ENCODE results near the gene BMP7.

Gene BMP7

GRCh38 chr20:57139342-57140093 lies 126.9 kb downstream of the BMP7 start:
- DNase-seq, result no peak

DNA sequence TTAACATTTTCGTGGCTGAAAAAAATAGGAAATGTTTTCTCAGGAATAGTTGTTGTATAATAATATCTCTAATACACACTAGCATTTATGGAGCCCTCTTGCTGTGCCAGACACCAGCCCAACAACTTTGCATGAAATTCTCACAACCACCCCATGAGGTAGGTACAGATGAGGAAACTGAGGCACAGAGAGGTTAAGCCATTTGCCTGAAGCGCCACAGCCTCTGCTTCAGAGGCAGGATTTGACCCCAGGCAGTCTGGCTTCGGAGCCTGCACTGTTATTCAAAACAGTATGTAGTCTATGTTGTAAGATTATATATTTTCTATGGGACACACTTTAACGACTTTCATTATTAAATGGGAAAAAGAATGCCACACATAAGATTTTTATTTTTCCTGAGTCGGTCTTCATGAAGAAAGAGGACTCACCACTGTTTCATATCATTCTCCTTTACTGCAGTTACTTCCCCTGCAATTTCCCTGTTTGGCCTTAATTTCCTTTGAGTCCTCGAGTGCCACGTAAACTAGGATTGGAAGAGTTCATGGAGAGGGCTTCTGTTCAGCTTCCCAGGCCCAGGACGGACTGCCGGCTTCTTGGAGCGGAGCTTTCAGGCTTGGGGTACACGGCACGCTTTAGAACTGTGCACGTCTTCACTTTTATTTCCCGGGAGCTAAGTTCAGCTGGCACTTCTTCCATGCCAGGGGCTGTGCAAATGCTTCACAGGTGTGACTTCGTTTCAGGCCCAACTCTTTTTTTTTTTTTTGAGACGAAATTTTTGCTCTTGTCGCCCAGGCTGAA lies 128.0 kb downstream of the BMP7 start:
- no peak for DNase-seq

DNA sequence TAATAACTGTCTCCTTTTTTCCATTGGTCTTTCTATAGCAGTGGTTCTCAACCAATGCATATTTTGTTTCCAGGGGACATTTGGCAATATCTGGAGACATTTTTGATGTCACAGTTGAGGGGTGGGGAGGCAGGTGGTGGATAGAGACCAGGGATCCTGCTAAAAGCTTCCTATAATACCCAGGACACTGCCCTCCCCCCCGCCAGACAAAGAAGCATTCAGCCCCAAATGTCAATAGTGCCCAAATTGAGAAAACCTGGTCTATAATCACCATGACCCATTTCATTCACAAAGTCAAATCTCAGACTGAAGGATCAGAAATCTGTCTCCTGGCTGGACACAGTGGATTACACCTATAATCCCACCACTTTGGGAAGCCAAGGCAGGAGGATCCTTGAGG lies 128.8 kb downstream of the BMP7 start:
- no peak for DNase-seq

DNA sequence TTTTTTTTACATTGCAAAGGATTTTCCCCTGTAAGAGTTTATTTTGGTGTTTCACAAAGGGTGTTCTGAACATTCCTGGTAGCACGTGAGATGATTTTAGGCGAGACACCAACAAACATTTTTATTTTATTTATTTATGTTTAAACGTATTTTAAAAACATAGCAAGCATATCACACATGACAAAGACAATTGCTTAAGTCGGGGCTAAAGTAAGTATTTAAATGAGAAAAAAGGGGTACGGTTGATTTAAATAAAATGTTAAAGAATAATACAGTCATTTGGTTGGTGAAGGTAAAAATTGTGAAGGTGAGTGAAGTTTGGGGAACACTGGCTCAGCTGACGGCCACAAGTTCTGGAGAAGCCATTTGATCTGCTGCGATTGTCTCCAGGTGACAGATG lies 129.7 kb downstream of the BMP7 start:
- no peak for DNase-seq

DNA sequence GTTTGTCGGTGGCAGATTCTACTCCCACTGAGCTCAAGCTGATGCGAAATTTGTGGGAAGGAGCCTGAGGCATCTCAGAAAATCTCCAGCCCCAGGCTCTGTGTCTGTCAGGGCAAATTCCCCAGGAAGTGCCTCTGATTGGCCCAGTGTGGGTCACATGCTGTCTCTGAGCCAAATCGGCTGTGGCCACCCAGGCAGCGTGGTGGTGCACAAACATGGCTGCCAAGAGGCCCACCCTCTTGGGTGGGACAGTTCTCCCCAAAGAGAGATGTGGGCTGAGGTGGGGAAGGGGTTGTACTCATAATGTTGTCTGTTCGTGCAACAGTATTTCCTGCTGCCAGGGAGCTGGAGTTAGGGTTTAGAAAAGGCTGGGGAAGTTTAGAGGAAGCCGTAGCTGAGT lies 130.6 kb downstream of the BMP7 start:
- no peak for DNase-seq

GRCh38 chr20:57134804-57135203 lies 131.6 kb downstream of the BMP7 start:
- no peak for DNase-seq

DNA sequence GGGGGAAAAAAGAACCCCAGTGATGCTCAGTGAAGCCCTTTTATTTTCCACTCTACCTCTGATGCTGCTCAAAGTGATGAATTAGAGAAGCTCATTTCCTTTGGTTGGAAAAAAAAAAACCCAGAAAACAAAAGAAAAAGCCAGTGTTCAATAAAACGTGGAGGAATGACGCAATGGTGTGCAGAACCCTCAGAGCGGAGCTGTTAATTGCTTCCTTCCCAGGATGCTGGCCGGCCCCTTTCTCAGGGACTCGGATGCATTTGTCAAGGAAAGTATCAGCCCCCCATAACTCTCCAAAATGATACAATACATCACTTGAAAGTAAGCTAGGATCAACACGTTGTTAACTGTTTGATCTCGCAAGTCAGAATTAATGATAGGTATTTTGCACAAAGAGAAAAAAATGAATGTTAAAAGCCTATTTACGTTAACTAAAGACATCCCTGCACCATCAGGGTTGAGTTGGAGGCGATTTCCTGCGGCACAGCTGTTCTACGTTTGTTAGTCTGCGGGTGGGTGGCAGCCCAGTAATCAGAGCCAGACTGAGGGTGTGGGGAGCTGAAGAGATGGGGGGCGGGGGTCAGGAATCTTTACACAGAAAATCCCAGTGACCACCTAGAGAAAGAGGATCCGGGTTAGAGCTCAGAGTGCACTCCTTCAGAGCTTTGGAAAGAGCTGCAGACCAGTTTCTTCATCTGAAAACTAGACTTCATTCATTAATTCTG lies 132.4 kb downstream of the BMP7 start:
- no peak for DNase-seq

DNA sequence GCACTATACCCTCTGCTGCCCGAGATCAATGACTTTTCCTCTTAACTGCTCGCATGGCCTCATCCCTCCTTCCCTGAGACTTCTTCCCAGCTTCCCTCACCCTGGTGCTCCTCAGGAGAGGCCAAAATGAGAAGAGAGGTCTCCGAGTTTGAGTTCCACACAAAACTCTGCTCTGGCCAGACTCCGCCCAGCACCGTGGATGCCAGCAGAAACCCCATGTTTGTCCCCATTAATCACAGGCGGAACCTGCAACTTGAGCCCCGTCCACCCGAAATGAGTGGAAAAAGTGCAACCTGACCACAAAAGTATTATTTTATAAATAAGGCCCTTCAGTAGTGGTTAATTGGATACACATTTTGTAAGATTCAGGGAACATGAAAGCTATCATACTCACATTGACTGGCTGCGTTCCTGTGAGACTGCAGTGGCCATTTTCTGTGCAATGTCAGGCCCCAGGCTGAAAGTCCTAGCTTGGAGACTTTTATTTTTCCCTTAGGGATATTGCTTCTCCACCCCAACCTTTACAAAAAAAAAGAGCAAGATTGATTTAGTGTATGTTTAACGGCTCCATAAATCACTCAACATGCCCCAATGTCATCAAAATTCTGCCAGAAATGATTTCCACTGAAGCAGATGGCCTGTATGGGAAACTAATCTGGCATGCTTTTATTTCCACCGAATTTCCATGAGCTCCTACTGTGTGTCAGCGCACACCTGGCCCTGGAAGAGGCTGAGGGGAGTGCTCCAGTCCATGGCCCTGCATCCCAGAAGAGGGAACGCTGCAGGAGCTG lies 134.6 kb downstream of the BMP7 start:
- no peak for DNase-seq

DNA sequence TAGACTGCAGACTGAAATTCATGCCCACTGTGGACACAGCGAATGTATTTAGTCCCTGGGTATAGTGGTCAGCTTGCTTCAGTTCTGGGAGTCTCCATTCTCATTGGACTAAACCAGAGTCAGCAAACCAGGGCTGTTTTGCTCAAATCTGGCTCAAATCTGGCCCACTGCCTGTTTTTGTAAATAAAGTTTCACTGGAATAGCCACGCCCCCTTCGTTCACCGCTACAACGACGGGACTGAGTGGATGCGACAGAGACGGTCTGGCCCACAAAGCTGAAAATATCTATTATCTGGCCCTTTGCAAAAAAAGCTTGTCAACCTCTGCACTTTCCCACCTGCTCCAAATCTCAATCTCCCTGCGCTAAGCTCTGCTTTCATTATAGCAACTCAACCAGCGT lies 135.4 kb downstream of the BMP7 start:
- no peak for DNase-seq

GRCh38 chr20:57130160-57130772 lies 136.2 kb downstream of the BMP7 start:
- DNase-seq, result no peak

GRCh38 chr20:57129303-57129702 lies 137.1 kb downstream of the BMP7 start:
- no peak for DNase-seq

DNA sequence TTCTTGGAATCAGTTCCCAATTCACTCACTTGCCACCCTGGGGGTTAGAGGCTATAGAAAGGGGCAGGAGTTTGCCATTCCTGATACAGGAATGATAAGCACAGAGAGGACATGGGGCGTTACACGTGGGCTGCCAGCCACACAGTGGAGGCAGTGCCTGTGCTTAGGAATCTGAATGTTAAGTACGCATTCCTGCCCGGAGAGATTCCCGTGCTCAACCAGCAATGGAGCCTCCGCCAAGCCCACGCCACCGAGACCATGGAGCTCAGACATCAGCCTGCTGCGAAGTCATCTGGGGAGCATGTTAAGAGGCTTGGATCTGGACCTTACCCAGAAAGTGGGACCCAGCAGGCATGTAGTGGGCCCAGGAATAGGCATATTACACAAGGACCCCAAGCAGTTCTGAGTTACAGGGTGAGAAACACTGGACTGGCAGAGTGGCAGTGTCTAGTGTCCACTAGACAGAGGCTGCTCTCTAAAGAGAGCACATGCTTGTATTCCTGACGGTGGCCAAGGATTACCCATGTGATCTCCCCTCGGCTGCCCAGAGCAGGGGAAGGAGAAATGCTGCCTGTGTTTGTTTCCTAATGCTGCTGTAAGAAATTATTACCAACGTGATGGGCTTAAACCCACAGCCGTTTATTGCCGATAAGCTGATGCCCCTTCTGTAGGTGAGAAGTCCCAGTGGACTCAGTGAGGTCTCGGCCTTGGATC lies 138.2 kb downstream of the BMP7 start:
- no peak for DNase-seq

GRCh38 chr20:57126481-57127092 lies 139.9 kb downstream of the BMP7 start:
- DNase-seq, result no peak

- DNase-seq, result no peak
Observed at GRCh38 chr20:57124800-57125517, 141.5 kb downstream of the BMP7 start.

DNA sequence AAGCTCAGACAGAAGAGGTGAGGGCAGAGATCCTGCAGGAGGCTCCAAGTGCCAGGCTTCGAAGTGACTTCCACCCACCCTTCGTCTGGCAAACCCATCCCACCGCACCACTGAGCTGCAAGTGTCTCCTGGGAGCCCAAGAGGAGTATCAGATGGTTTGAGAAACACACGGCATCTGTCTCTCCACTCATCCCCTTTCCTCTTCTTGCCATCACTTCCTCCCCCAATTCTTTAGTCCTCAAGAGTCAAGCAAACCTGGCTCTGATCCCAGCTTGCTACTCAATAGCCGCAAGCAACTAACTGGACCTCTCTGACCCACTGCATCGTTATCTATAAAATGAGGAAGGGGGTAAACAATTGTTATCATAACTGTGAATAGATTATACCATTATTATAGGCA lies 142.1 kb downstream of the BMP7 start:
- no peak for DNase-seq

GRCh38 chr20:57123504-57123903 lies 142.9 kb downstream of the BMP7 start:
- DNase-seq, result no peak

DNA sequence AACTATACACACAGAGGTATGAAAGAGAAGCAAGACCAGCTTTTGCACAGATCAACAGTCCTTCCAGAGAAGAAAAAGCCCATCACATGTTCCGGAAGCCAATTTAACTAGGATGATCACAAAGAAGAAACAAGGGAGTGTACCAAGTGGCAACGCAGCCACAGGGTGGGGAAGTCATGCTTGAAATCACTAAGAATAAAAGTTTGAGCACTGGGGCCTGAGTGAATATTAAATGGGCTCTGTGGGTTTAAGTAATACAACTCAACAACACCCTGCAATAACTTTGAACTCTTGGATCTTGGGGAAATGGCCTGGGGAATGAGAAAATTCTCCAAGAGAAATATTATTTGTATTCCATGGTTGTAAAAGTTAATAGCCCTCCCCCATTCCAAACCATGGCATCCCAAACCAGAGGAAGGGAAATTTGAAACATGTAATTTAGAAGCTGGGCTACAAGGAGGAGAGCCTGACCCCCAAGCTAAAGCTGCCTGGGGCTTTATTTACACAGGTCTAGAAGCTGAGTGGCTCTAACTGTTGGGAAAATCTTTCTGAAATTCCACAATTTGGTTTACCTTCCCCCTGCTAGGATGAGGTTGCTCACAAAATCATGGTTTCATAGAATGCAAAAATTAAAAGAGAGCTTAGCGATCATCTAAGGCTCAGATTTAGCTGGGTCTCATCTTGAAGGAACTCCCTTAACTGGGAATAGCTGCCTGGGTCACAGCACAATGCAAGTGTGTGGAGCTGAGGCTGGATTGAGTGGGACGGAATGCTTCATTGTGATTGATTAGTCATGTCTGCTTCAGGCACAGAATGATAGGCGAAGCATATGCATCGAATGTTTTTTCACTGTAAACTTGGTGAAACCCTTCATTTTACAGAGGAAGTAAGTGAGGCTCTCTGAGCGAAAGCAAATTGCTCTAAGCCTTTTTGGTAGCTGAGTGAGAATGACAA lies 143.6 kb downstream of the BMP7 start:
- no peak for DNase-seq

DNA sequence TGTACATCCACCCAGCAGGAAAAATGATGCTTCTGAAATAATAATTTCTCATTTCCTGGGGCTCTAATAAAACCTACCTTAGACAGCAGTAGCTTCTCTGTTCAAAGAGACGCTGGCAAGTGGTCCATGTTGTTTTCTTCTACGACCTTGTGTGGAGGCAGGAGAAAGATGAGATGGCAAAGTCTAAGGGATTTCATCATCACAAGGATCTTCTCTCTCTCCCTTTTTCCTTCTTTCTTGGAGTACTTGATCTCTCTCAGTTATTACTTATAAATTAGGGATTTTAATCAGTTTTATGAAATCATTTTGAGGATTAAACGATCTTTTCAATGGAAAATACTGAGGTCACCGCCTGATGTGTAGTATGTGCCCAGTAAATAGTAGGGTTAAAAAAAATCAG lies 147.5 kb downstream of the BMP7 start:
- DNase-seq, result no peak
